ENCODE results near the gene SETD1B. TPM values are rescaled to one million over a fixed set of nuclear protein-coding genes. Genes with fewer than 3 reads are reported as not detected.
"Not testable (repeated sequence)": the region's sequence is repeated elsewhere in the genome, so short reads cannot be mapped to it uniquely, and the experiment has no call there.

Gene SETD1B
- total RNA-seq, 4 donors from 2014 or later: 13.1 to 23.1 (median 19.5) TPM

DNA sequence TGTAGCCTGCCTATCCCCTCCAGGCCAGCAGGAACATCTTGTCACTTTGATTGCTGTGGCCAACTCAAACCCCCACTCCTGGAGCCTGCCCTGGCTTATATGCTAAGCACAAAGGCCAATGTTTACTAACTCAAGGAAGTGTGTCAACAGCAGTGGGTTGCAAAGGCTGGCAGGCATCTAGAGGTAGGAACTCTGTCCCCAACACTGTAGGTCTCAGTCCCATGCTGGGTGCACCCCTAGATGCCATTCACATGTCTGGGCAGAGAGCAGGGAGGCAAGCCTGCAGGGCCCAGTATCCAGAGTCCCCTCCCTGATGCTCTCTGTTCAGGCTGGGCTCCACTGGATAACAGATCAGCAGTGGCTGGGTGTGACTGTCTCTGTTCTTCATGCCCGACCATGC, 56.4 kb downstream of the SETD1B start:
- WGBS: 100% methylated on average over 1 of the region's 1 CpG
- Histone ChIP-seq H3K36me3 (no peaks in the 10 kb centered on the region), H3K9me3 (no peaks in the 10 kb centered on the region), H3K4me3 (no peak overlapping the region), H3K27ac (no peak overlapping the region), H3K27me3 (no peaks in the 10 kb centered on the region), H3K4me1 (peaks cover 7% of the 10 kb centered on the region)
- DNase-seq (ENCODE audit: low spot score in 2 of 2): no peak
- TF ChIP-seq POLR2AphosphoS5 (IDR thresholded peaks at IDR 0.05): no peak
- TF ChIP-seq, protein P1, sequence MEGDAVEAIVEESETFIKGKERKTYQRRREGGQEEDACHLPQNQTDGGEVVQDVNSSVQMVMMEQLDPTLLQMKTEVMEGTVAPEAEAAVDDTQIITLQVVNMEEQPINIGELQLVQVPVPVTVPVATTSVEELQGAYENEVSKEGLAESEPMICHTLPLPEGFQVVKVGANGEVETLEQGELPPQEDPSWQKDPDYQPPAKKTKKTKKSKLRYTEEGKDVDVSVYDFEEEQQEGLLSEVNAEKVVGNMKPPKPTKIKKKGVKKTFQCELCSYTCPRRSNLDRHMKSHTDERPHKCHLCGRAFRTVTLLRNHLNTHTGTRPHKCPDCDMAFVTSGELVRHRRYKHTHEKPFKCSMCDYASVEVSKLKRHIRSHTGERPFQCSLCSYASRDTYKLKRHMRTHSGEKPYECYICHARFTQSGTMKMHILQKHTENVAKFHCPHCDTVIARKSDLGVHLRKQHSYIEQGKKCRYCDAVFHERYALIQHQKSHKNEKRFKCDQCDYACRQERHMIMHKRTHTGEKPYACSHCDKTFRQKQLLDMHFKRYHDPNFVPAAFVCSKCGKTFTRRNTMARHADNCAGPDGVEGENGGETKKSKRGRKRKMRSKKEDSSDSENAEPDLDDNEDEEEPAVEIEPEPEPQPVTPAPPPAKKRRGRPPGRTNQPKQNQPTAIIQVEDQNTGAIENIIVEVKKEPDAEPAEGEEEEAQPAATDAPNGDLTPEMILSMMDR (IDR thresholded peaks at IDR 0.05): no peak
- TF ChIP-seq POLR2A (IDR thresholded peaks at IDR 0.05): no peak
- TF ChIP-seq EP300 (IDR thresholded peaks at IDR 0.05): no peak

DNA sequence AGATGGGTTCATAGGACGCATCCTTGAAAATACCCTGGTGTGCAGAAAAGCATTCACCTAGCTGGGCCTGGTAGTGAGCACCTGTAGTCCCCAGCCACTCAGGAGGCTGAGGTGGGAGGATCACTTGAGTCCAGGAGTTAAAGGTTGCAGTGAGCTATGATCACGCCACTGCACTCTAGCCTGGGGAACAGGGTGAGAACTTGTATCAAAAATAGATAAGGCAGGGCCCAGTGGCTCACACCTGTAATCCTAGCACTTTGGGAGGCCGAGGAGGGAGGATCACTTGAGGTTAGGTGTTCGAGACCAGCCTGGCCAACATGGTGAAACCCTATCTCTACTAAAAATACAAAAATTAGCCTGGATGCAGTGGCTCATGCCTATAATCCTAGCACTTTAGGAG, 56.9 kb downstream of the SETD1B start:
- not testable (repeated sequence) for H3K4me3 ChIP-seq; H3K9me3 ChIP-seq; H3K27ac ChIP-seq; H3K36me3 ChIP-seq; DNase-seq (ENCODE audit: low spot score in 2 of 2); H3K27me3 ChIP-seq; H3K4me1 ChIP-seq
- WGBS: 88% methylated on average over 4 of the region's 4 CpGs

GRCh38 chr12:121861636-121862254, 57.9 kb downstream of the SETD1B start:
- peaks cover 7% of the 10 kb centered on the region for H3K4me1 ChIP-seq
- no peak overlapping the region for H3K27ac ChIP-seq
- 23% methylated on average over 11 of the region's 11 CpGs for WGBS
- H3K36me3 ChIP-seq: no peaks in the 10 kb centered on the region
- no peaks in the 10 kb centered on the region for H3K27me3 ChIP-seq
- H3K9me3 ChIP-seq: no peaks in the 10 kb centered on the region
- DNase-seq (ENCODE audit: low spot score in 2 of 2): no peak
- H3K4me3 ChIP-seq: no peak overlapping the region
- TF ChIP-seq, protein P1 (IDR thresholded peaks at IDR 0.05): no peak
- TF ChIP-seq POLR2AphosphoS5 (IDR thresholded peaks at IDR 0.05): no peak

GRCh38 chr12:121866331-121866730, 62.5 kb downstream of the SETD1B start:
- H3K4me1 ChIP-seq: peaks cover 4% of the 10 kb centered on the region
- no peak for DNase-seq (ENCODE audit: low spot score in 2 of 2)
- no peaks in the 10 kb centered on the region for H3K9me3 ChIP-seq
- no peak for TF ChIP-seq POLR2AphosphoS5 (IDR thresholded peaks at IDR 0.05)
- TF ChIP-seq, protein P1 (IDR thresholded peaks at IDR 0.05): no peak
- TF ChIP-seq POLR2A (IDR thresholded peaks at IDR 0.05): no peak
- WGBS: 68% methylated on average over 4 of the region's 4 CpGs
- no peak overlapping the region for H3K4me3 ChIP-seq
- H3K27me3 ChIP-seq: no peaks in the 10 kb centered on the region
- H3K27ac ChIP-seq: no peak overlapping the region
- no peaks in the 10 kb centered on the region for H3K36me3 ChIP-seq

GRCh38 chr12:121869229-121869628, 65.4 kb downstream of the SETD1B start:
- not testable (repeated sequence) for H3K27me3 ChIP-seq, H3K4me1 ChIP-seq
- WGBS: 93% methylated on average over 8 of the region's 8 CpGs

DNA sequence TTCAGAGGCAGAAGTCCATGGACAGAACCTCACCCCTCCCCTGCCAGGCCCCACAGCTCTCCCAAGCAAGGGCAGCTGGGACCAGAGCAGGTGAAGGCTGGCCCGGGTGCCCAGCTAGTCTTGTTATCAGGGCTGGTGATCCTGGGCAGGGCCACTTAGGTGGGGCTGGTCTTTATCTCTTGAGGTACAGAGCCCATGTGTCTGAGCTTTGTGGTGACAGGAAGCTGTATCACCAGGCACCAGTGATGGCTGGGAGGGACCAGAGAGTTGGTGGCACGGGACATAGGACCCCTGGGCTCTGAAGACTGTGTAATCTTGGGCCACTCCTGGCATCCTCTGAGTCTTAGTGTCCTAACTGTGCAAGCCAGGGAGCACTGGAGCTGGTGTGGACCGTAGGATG, 67.7 kb downstream of the SETD1B start:
- DNase-seq (ENCODE audit: low spot score in 2 of 2): no peak
- H3K36me3 ChIP-seq: no peaks in the 10 kb centered on the region
- WGBS: 100% methylated on average over 1 of the region's 3 CpGs

More at GRCh38 chr12:121869229-121869628, 65.4 kb downstream of the SETD1B start:
- not testable (repeated sequence) for H3K27ac ChIP-seq; H3K36me3 ChIP-seq; H3K4me3 ChIP-seq; H3K9me3 ChIP-seq; DNase-seq (ENCODE audit: low spot score in 2 of 2)

More for the DNA sequence above, 67.7 kb downstream of the SETD1B start:
- TF ChIP-seq POLR2AphosphoS5 (IDR thresholded peaks at IDR 0.05) (no peak), POLR2A (IDR thresholded peaks at IDR 0.05) (no peak), EP300 (IDR thresholded peaks at IDR 0.05) (no peak)
- TF ChIP-seq, protein P1 (IDR thresholded peaks at IDR 0.05): no peak
- no peaks in the 10 kb centered on the region for H3K9me3 ChIP-seq
- no peaks in the 10 kb centered on the region for H3K27me3 ChIP-seq
- no peaks in the 10 kb centered on the region for H3K4me1 ChIP-seq
- H3K27ac ChIP-seq: no peak overlapping the region
- H3K4me3 ChIP-seq: no peak overlapping the region

Measured in suprapubic skin (tissue), 4 donors.